ENCODE data around the gene STN1. TPM values are rescaled to one million over a fixed set of nuclear protein-coding genes. Genes with fewer than 3 reads are reported as not detected.
A peak's percentile ranks its signal among the peaks of the same experiment; 100 is the strongest.

The STN1 gene
- total and polyA plus RNA-seq, 4 experiments from 2014 or later: 30.4 to 111 (median 71.2) TPM

- ChIA-PET CTCF (ENCODE audit: partially characterized antibody) (no interaction called here), POLR2A (ENCODE audit: partially characterized antibody) (no interaction called here)
- peaks cover 29 to 44% of the 10 kb centered on the region in 2 donors for H3K36me3 Mint-ChIP-seq
- Histone ChIP-seq H3K27ac (ENCODE audit: low read depth, low read length) (no peak overlapping the region), H3K9me3 (ENCODE audit: control insufficient read depth in 1 of 2, low read length in 2 of 2) (no peaks in the 10 kb centered on the region), H3K36me3 (ENCODE audit: insufficient read depth, low read length) (peaks cover 17% of the 10 kb centered on the region), H3K4me3 (ENCODE audit: low read length in 2 of 2) (no peak overlapping the region), H3K27me3 (ENCODE audit: insufficient read depth, low read length) (no peaks in the 10 kb centered on the region), H3K4me1 (ENCODE audit: insufficient read depth, low read length) (no peaks in the 10 kb centered on the region)
- intact Hi-C loops (cut with micrococcal nuclease): no loop called here
- no peaks in the 10 kb centered on the region for H3K4me1 Mint-ChIP-seq
- H3K27me3 Mint-ChIP-seq: no peaks in the 10 kb centered on the region
- H3K4me3 Mint-ChIP-seq: no peak overlapping the region
- H3K27ac Mint-ChIP-seq: no peak overlapping the region
- DNase-seq: no peak
- H3K9me3 Mint-ChIP-seq: no peaks in the 10 kb centered on the region
Observed at GRCh38 chr10:103872137-103872931, 45.6 kb downstream of the STN1 start.

GRCh38 chr10:103871006-103871405 is 47.0 kb downstream of the STN1 start:
- CTCF ChIA-PET (ENCODE audit: partially characterized antibody): no interaction called here
- no peak for DNase-seq
- Mint-ChIP-seq H3K36me3 (peaks cover 27 to 39% of the 10 kb centered on the region in 2 donors), H3K27me3 (no peaks in the 10 kb centered on the region), H3K4me3 (no peak overlapping the region), H3K9me3 (peaks cover 0 to 8% (median under 1%) of the 10 kb centered on the region in 8 donors), H3K27ac (peak overlapping the region in 1 of 7 donors; percentile 3), H3K4me1 (no peaks in the 10 kb centered on the region)
- H3K27ac ChIP-seq (ENCODE audit: low read depth, low read length): no peak overlapping the region
- intact Hi-C loops (cut with micrococcal nuclease): no loop called here
- no peaks in the 10 kb centered on the region for H3K4me1 ChIP-seq (ENCODE audit: insufficient read depth, low read length)
- POLR2A ChIA-PET (ENCODE audit: partially characterized antibody): no interaction called here
- no peak overlapping the region for H3K4me3 ChIP-seq (ENCODE audit: low read length in 2 of 2)
- peaks cover 0 to 2% of the 10 kb centered on the region in 2 donors for H3K9me3 ChIP-seq (ENCODE audit: control insufficient read depth in 1 of 2, low read length in 2 of 2)
- H3K36me3 ChIP-seq (ENCODE audit: insufficient read depth, low read length): peaks cover 10% of the 10 kb centered on the region
- H3K27me3 ChIP-seq (ENCODE audit: insufficient read depth, low read length): no peaks in the 10 kb centered on the region

DNA sequence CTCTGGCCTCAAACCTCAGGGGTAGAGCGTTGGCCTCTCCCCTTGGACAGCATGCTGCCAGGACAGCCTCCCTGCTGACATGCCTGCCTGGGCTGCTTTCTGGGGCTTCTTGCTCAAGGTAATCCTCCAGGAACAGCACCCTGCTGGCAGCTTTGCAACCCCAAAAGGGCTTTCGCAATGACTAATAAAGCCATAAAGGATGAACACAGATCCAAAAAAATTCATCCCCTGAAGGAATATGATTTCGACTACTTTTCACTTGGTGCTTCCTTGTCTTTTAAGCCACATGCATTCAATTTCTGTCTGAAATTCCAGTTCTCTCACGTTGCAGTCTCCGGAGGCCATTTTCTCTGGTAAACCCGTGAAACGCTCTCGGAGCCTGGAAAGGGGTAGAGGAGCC is 47.5 kb downstream of the STN1 start:
- Mint-ChIP-seq H3K9me3 (peaks cover 0 to 13% (median 2%) of the 10 kb centered on the region in 8 donors), H3K27me3 (no peaks in the 10 kb centered on the region), H3K27ac (no peak overlapping the region), H3K4me1 (no peaks in the 10 kb centered on the region), H3K36me3 (peaks cover 27 to 38% of the 10 kb centered on the region in 2 donors), H3K4me3 (no peak overlapping the region)
- Histone ChIP-seq H3K36me3 (ENCODE audit: insufficient read depth, low read length) (peaks cover 10% of the 10 kb centered on the region), H3K4me3 (ENCODE audit: low read length in 2 of 2) (no peak overlapping the region), H3K27me3 (ENCODE audit: insufficient read depth, low read length) (no peaks in the 10 kb centered on the region), H3K9me3 (ENCODE audit: control insufficient read depth in 1 of 2, low read length in 2 of 2) (peaks cover 0 to 6% of the 10 kb centered on the region in 2 donors), H3K27ac (ENCODE audit: low read depth, low read length) (no peak overlapping the region), H3K4me1 (ENCODE audit: insufficient read depth, low read length) (no peaks in the 10 kb centered on the region)
- no peak for DNase-seq
- POLR2A ChIA-PET (ENCODE audit: partially characterized antibody): no interaction called here
- intact Hi-C loops (cut with micrococcal nuclease): no loop called here
- CTCF ChIA-PET (ENCODE audit: partially characterized antibody): interaction anchor here (1.3 kb wide), 1 partner anchor 158 kb away, joined by 3 read pairs; no protein-coding TSS in a partner anchor

DNA sequence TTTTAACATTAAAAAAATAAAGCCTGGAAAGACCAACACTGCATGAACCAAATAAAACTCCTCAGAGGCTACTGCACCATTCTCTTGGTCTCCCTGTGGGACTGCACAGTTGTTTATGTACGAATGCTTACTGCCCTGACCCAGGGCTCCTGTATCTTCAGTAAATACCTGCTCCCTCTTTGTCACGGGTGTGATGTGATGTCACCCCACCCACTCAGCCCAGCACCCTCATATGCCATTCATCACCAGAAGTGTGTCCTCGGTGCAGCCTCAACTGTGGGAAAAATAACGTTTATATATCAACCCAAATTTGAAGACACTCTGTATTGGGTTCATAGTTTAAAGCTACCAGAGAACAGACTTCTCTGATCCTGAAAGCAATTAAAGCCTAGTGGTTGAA is 48.6 kb downstream of the STN1 start:
- Histone ChIP-seq H3K27ac (ENCODE audit: low read depth, low read length) (no peak overlapping the region), H3K9me3 (ENCODE audit: control insufficient read depth in 1 of 2, low read length in 2 of 2) (peaks cover 0 to 13% of the 10 kb centered on the region in 2 donors), H3K27me3 (ENCODE audit: insufficient read depth, low read length) (no peaks in the 10 kb centered on the region), H3K36me3 (ENCODE audit: insufficient read depth, low read length) (peaks cover 10% of the 10 kb centered on the region), H3K4me3 (ENCODE audit: low read length in 2 of 2) (no peak overlapping the region), H3K4me1 (ENCODE audit: insufficient read depth, low read length) (no peaks in the 10 kb centered on the region)
- intact Hi-C loops (cut with micrococcal nuclease): no loop called here
- Mint-ChIP-seq H3K9me3 (peaks cover 0 to 25% (median 10%) of the 10 kb centered on the region in 8 donors), H3K27ac (no peak overlapping the region), H3K27me3 (no peaks in the 10 kb centered on the region), H3K4me3 (no peak overlapping the region), H3K4me1 (no peaks in the 10 kb centered on the region), H3K36me3 (peaks cover 32 to 37% of the 10 kb centered on the region in 2 donors)
- DNase-seq: no peak
- CTCF ChIA-PET (ENCODE audit: partially characterized antibody): interaction anchor here (1.3 kb wide), 1 partner anchor 157 kb away, joined by 3 read pairs; no protein-coding TSS in a partner anchor
- POLR2A ChIA-PET (ENCODE audit: partially characterized antibody): no interaction called here

- Mint-ChIP-seq H3K36me3 (peaks cover 31 to 34% of the 10 kb centered on the region in 2 donors), H3K9me3 (peaks cover 0 to 33% (median 10%) of the 10 kb centered on the region in 8 donors), H3K4me1 (no peaks in the 10 kb centered on the region), H3K27ac (no peak overlapping the region), H3K27me3 (no peaks in the 10 kb centered on the region), H3K4me3 (no peak overlapping the region)
- Histone ChIP-seq H3K27ac (ENCODE audit: low read depth, low read length) (no peak overlapping the region), H3K27me3 (ENCODE audit: insufficient read depth, low read length) (no peaks in the 10 kb centered on the region), H3K9me3 (ENCODE audit: control insufficient read depth in 1 of 2, low read length in 2 of 2) (peaks cover 0 to 13% of the 10 kb centered on the region in 2 donors), H3K4me1 (ENCODE audit: insufficient read depth, low read length) (no peaks in the 10 kb centered on the region), H3K36me3 (ENCODE audit: insufficient read depth, low read length) (peaks cover 8% of the 10 kb centered on the region), H3K4me3 (ENCODE audit: low read length in 2 of 2) (no peak overlapping the region)
- DNase-seq: no peak
- intact Hi-C loops (cut with micrococcal nuclease): no loop called here
- ChIA-PET POLR2A (ENCODE audit: partially characterized antibody) (no interaction called here), CTCF (ENCODE audit: partially characterized antibody) (interaction anchor here (0.9 to 1.2 kb wide), 3 partner anchors 10 to 156 kb away, joined by 3 to 4 read pairs (median 3); no protein-coding TSS in a partner anchor)
Observed at GRCh38 chr10:103868200-103868599, 49.8 kb downstream of the STN1 start.

GRCh38 chr10:103861505-103861904 is 56.5 kb downstream of the STN1 start:
- peak overlapping the region in 2 of 7 donors; percentile 53 to 75 for H3K27ac Mint-ChIP-seq
- peaks cover 2 to 6% of the 10 kb centered on the region in 2 donors for H3K27me3 Mint-ChIP-seq

More at GRCh38 chr10:103861505-103861904, 56.5 kb downstream of the STN1 start:
- Histone ChIP-seq H3K36me3 (ENCODE audit: insufficient read depth, low read length) (no peaks in the 10 kb centered on the region), H3K4me3 (ENCODE audit: low read length in 2 of 2) (no peak overlapping the region), H3K9me3 (ENCODE audit: control insufficient read depth in 1 of 2, low read length in 2 of 2) (peaks cover 0 to 13% of the 10 kb centered on the region in 2 donors), H3K4me1 (ENCODE audit: insufficient read depth, low read length) (no peaks in the 10 kb centered on the region), H3K27me3 (ENCODE audit: insufficient read depth, low read length) (peaks cover 2% of the 10 kb centered on the region), H3K27ac (ENCODE audit: low read depth, low read length) (no peak overlapping the region)
- CTCF ChIA-PET (ENCODE audit: partially characterized antibody): interaction anchor here (0.7 to 7.0 kb wide), 2 partner anchors 150 to 165 kb away, joined by 3 to 80 read pairs; no protein-coding TSS in a partner anchor
- DNase-seq: no peak
- H3K4me1 Mint-ChIP-seq: peaks cover 0 to 1% (median under 1%) of the 10 kb centered on the region in 4 donors
- peaks cover 0 to 30% (median 10%) of the 10 kb centered on the region in 8 donors for H3K9me3 Mint-ChIP-seq
- peaks cover 10 to 32% of the 10 kb centered on the region in 2 donors for H3K36me3 Mint-ChIP-seq
- no peak overlapping the region for H3K4me3 Mint-ChIP-seq
- intact Hi-C loops (cut with micrococcal nuclease): no loop called here
- POLR2A ChIA-PET (ENCODE audit: partially characterized antibody): no interaction called here

Data from CD4-positive, alpha-beta memory T cell (primary cell).